Spleen (tissue), 7 donors: ENCODE data around the gene OR2S2.

ENCODE experiments used
- POLR2AphosphoS5 ChIP-seq, 3 donors: sonication (generic); formaldehyde crosslinking; IDR thresholded peaks; one replicate each; pipeline ENCODE4 v1.5.1; 2017; ENCODE audit warnings: antibody characterized with exemption in 3 of 3
- TF ChIP-seq, protein P1 (sequence below), 11 experiments: fragments of 200-600 bp in 7 of 11; fragments of 450-650 bp in 4 of 11; sonication (generic) in 4 of 11; IDR thresholded peaks in 8 of 11; conservative IDR thresholded peaks in 3 of 11; 1 replicate in 7 of 11; 2 replicates in 4 of 11; pipeline versions ENCODE4 v1.4.0 to v1.8.0; 2016 to 2021; ENCODE audit warnings: antibody characterized with exemption in 11 of 11, inconsistent platforms in 4 of 11, mild to moderate bottlenecking in 1 of 11
- donor health status: DM: no; HTN: no; CAD: no; lungs with moderate emphysema.
- donor health status: DM: no; HTN: no; CAD: no.
- donor health status: DM: no; HTN: no; CAD: no.

DNA sequence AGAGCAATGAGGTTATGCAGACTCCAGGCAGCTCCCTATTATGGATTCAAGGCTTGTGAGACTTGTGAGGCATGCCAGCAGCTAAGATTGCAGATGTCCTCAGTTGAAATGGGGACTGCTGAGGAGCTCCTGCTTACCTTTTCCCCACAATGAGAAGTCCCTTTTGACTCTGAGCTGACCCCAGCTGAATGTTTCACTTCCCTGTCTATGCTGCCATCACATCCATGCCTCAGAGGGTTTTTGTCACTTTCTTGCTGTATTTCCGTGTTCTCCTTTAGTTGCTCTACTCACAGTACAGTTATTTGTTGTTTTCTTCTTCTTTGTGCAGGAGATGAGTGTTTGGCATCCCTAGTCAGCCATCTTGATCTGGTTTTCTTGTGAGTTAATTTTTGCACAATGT lies 18.8 kb upstream of the OR2S2 start:
- TF ChIP-seq, protein P1, sequence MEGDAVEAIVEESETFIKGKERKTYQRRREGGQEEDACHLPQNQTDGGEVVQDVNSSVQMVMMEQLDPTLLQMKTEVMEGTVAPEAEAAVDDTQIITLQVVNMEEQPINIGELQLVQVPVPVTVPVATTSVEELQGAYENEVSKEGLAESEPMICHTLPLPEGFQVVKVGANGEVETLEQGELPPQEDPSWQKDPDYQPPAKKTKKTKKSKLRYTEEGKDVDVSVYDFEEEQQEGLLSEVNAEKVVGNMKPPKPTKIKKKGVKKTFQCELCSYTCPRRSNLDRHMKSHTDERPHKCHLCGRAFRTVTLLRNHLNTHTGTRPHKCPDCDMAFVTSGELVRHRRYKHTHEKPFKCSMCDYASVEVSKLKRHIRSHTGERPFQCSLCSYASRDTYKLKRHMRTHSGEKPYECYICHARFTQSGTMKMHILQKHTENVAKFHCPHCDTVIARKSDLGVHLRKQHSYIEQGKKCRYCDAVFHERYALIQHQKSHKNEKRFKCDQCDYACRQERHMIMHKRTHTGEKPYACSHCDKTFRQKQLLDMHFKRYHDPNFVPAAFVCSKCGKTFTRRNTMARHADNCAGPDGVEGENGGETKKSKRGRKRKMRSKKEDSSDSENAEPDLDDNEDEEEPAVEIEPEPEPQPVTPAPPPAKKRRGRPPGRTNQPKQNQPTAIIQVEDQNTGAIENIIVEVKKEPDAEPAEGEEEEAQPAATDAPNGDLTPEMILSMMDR (IDR thresholded peaks at IDR 0.05 in 8 of 11, conservative IDR thresholded peaks at IDR 0.05 in 3 of 11) = no peak
- no peak for TF ChIP-seq POLR2AphosphoS5 (IDR thresholded peaks at IDR 0.05)
